Tibial nerve (tissue), 4 donors: ENCODE measurements around the gene CCDC152. TPM values are rescaled to one million over a fixed set of nuclear protein-coding genes. Genes with fewer than 3 reads are reported as not detected.

Source experiments
- DNase-seq, 2 donors: peaks; one replicate each; pipeline ENCODE4 v3.0.0-alpha.2; 2019; ENCODE audit warnings: low spot score in 2 of 2
- H3K27ac ChIP-seq, 4 donors: fragments of 200-600 bp; sonication (generic) in 3 of 4; one replicate each; pipeline ENCODE4 v1.5.1; 2017 to 2019; ENCODE audit warnings: mild to moderate bottlenecking in 1 of 4
- H3K27me3 ChIP-seq, 2 donors: fragments of 200-600 bp; sonication (generic) in 1 of 2; one replicate each; pipeline versions ENCODE4 v1.5.1 to v1.6.0; 2017 to 2019
- H3K36me3 ChIP-seq, 3 donors: fragments of 200-600 bp; sonication (generic); one replicate each; pipeline ENCODE4 v1.5.1; 2018 to 2019
- H3K4me1 ChIP-seq, 4 donors: fragments of 200-600 bp; sonication (generic) in 3 of 4; one replicate each; pipeline ENCODE4 v1.5.1; 2017 to 2019
- H3K4me3 ChIP-seq, 4 donors: fragments of 200-600 bp; sonication (generic) in 3 of 4; one replicate each; pipeline ENCODE4 v1.5.1; 2017 to 2019; ENCODE audit warnings: mild to moderate bottlenecking in 1 of 4, moderate library complexity in 1 of 4
- H3K9me3 ChIP-seq, 4 donors: fragments of 200-600 bp; sonication (generic) in 3 of 4; one replicate each; pipeline ENCODE4 v1.5.1; 2017 to 2019
- EP300 ChIP-seq, 2 donors: sonication (generic); formaldehyde crosslinking; IDR thresholded peaks; one replicate each; pipeline ENCODE4 v1.6.1; 2017; ENCODE audit warnings: antibody characterized with exemption in 2 of 2, mild to moderate bottlenecking in 1 of 2
- POLR2A ChIP-seq, 2 donors: fragments of 450-650 bp; IDR thresholded peaks; one replicate each; pipeline ENCODE4 v1.6.1; 2017; ENCODE audit warnings: antibody characterized with exemption in 2 of 2, mild to moderate bottlenecking in 2 of 2, moderate library complexity in 2 of 2
- WGBS, 2 donors: methylation state at CpG; one replicate each; pipeline ENCODE4 v1.1.5; 2018; 5-methylcytosine and 5-hydroxymethylcytosine counted together
- total RNA-seq, 4 donors: library from RNA; depleted of rRNA; stranded (reverse); fragments of >200 nt; gene quantifications; one replicate each; pipeline ENCODE4 v1.1.0, GENCODE V29; 2016
- TF ChIP-seq, protein P1 (sequence below), 5 experiments: fragments of 200-600 bp in 3 of 5; fragments of 450-650 bp in 2 of 5; sonication (generic) in 3 of 5; IDR thresholded peaks; one replicate each; pipeline ENCODE4 v1.5.1; 2016 to 2019; ENCODE audit warnings: antibody characterized with exemption in 5 of 5, mild to moderate bottlenecking in 3 of 5, moderate library complexity in 2 of 5

Gene CCDC152
- total RNA-seq, 4 donors from 2014 or later, result 2.6 to 3.9 (median 3.0) TPM

DNA sequence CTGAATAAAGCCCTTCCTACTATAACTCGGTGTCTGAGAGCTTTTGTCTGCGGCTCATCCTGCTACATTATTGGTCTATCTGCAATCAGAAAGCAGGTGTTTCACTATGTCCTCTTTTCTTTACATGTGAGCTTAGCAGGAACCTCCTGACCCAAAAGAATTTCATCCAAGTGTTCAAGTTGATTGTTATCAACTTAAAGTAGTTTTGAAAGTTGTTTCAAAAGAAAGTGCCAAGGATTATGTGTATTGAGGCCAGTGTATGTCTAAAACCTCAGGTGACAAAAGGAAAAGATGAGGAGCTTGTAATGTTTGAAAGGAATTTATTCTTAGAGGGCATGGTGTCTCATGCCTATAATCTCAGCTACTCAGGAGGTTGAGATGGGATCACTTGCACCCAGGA, 63.1 kb downstream of the CCDC152 start:
- WGBS, 2 donors, result 96 to 98% methylated on average over 2 of the region's 2 CpGs
- no peaks in the 10 kb centered on the region for H3K36me3 ChIP-seq
- H3K4me3 ChIP-seq, result no peak overlapping the region
- no peaks in the 10 kb centered on the region for H3K9me3 ChIP-seq
- no peak for DNase-seq
- H3K4me1 ChIP-seq, result peaks cover 0 to 3% (median 0%) of the 10 kb centered on the region in 4 donors
- H3K27ac ChIP-seq, result no peak overlapping the region
- TF ChIP-seq EP300 (IDR thresholded peaks at IDR 0.05) (no peak), POLR2A (IDR thresholded peaks at IDR 0.05) (no peak)
- TF ChIP-seq, protein P1, sequence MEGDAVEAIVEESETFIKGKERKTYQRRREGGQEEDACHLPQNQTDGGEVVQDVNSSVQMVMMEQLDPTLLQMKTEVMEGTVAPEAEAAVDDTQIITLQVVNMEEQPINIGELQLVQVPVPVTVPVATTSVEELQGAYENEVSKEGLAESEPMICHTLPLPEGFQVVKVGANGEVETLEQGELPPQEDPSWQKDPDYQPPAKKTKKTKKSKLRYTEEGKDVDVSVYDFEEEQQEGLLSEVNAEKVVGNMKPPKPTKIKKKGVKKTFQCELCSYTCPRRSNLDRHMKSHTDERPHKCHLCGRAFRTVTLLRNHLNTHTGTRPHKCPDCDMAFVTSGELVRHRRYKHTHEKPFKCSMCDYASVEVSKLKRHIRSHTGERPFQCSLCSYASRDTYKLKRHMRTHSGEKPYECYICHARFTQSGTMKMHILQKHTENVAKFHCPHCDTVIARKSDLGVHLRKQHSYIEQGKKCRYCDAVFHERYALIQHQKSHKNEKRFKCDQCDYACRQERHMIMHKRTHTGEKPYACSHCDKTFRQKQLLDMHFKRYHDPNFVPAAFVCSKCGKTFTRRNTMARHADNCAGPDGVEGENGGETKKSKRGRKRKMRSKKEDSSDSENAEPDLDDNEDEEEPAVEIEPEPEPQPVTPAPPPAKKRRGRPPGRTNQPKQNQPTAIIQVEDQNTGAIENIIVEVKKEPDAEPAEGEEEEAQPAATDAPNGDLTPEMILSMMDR (IDR thresholded peaks at IDR 0.05), result no peak
- no peaks in the 10 kb centered on the region for H3K27me3 ChIP-seq

DNA sequence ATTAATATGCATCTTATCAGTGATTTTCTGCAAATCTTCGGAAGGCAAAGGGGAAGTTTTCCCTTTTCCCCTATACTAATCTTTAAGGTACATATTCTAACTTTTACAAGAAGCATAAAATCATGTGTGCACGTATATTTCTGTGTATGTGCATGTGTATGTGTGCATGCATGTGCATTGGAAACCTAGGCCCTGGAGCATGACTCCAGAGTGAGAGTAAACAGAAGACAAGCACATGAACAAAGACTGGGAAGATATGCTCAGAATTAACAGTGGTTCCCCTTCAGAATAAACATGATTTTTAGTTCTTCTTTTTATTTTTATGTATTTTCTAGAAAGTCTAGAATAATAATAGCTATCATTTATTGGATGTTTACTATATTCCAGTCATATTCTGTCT, 65.9 kb downstream of the CCDC152 start:
- WGBS, 2 donors, result 77 to 93% methylated on average over 2 of the region's 2 CpGs
- no peak for TF ChIP-seq POLR2A (IDR thresholded peaks at IDR 0.05)
- no peak for TF ChIP-seq EP300 (IDR thresholded peaks at IDR 0.05)
- TF ChIP-seq, protein P1 (IDR thresholded peaks at IDR 0.05), result no peak
- Histone ChIP-seq H3K27ac (no peak overlapping the region), H3K27me3 (no peaks in the 10 kb centered on the region), H3K4me3 (no peak overlapping the region), H3K4me1 (peaks cover 0 to 4% (median 1%) of the 10 kb centered on the region in 4 donors), H3K36me3 (no peaks in the 10 kb centered on the region), H3K9me3 (no peaks in the 10 kb centered on the region)
- no peak for DNase-seq

DNA sequence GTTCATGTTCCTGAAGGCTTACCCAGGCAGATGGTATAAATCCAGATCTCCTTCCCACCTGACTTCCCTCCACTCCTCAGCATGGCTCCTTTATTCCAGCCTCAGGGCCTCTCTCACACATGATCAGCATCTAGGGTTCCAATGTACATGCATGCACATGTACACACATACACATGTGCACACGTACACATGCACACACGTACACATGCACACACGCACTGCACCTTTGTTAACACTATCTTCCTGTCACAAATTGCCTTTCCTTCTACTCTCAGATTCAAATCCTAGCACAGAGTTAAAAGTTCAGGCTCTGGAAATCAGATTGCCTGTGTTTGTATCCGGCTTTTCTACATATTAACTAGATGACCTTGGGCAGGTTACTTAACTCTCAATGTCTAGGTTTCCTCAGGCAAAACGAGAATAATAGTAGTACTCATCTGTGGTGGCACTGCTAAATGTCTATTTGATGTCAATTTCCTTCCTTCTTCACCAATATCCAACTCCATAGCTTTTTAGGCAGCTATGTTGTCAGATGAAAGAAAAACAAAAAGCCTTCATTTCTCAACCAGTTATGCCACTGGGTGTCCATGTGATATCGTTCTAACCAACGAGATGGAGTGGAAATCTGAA, 67.8 kb downstream of the CCDC152 start:
- TF ChIP-seq, protein P1 (IDR thresholded peaks at IDR 0.05), result no peak
- Histone ChIP-seq H3K9me3 (no peaks in the 10 kb centered on the region), H3K27ac (no peak overlapping the region), H3K36me3 (no peaks in the 10 kb centered on the region), H3K4me3 (no peak overlapping the region), H3K27me3 (no peaks in the 10 kb centered on the region), H3K4me1 (peaks cover 0 to 5% (median 1%) of the 10 kb centered on the region in 4 donors)
- WGBS, 2 donors, result 76 to 86% methylated on average over 7 of the region's 7 CpGs
- no peak for DNase-seq

DNA sequence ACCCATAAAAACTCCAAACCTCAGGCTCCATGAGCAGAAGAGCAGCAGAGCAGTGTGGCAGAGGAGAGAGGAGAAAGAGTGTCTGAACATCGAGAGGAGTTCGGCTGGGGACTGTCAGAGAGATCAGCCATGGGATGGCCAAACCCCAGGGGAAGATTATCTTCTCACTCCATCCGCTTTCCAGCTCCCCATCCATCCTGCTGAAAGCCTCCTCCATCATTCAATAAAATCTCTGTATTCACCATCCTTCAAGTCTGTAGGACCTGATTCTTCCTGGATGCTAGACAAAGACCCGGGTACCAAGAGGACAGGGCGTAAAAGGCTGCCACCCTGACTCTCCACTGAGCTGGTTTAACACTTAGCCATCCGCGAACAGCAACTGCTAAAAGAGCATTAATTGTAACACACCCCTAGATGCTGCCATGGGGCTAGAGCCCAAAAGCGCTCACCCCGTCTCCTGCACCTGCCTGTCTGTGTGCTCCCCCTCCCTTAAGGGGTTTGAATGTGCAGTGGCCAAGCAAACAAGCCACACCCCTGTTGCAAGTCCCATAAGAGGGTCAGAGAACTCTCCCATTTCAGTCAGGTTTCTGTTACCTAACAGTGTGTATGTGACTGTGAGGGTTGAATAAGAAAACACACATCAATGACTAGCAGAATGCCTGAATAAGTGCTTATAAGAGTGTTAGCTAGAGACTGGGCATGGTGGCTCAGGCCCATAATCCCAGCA, 69.0 kb downstream of the CCDC152 start:
- Histone ChIP-seq H3K27me3 (no peaks in the 10 kb centered on the region), H3K27ac (no peak overlapping the region), H3K4me3 (no peak overlapping the region), H3K4me1 (peaks cover 0 to 5% (median 1%) of the 10 kb centered on the region in 4 donors), H3K9me3 (no peaks in the 10 kb centered on the region), H3K36me3 (no peaks in the 10 kb centered on the region)
- no peak for TF ChIP-seq POLR2A (IDR thresholded peaks at IDR 0.05)
- no peak for TF ChIP-seq EP300 (IDR thresholded peaks at IDR 0.05)
- TF ChIP-seq, protein P1 (IDR thresholded peaks at IDR 0.05), result no peak
- DNase-seq, result no peak
- 86 to 90% methylated on average over 9 of the region's 9 CpGs for WGBS, 2 donors

DNA sequence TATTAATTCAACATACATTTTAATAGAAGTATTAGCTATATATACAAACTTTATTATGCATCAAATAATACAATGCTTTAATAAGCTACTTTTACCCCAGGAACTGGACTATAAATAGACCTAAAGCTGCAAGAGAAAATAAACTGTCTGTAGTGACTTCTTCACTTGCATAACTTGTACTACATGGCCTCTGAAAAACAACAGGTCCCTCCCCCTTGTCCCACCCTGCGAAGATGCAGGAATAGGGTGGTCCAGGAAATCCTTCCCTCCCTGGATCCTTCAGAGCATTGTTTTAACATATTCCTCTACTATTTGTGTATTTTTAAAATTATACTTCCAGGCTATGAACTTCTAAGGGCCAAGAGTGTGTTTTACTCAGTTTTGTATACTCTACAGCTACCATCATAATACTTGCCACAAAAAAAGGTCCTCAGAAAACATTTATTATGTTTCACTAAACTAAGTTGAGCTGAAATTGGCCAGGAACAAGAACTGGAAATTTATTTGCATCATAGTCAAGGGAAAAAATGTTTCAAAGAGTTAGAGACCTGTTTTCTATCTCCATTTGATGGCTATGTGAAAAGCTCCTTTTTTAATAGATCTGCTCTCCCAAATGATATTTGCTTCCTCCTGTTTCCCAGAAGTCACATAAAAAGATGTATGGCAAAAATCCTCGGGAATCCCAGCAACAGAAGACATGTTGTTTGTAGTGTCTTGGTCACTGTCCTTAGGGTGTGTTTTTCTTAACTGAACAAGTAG, 70.3 kb downstream of the CCDC152 start:
- TF ChIP-seq, protein P1 (IDR thresholded peaks at IDR 0.05), result no peak
- no peak for TF ChIP-seq EP300 (IDR thresholded peaks at IDR 0.05)
- TF ChIP-seq POLR2A (IDR thresholded peaks at IDR 0.05), result no peak
- WGBS, 2 donors, result 50 to 52% methylated on average over 2 of the region's 2 CpGs
- Histone ChIP-seq H3K27ac (no peak overlapping the region), H3K4me1 (peaks cover 0 to 5% (median 0%) of the 10 kb centered on the region in 4 donors), H3K4me3 (no peak overlapping the region), H3K27me3 (no peaks in the 10 kb centered on the region), H3K36me3 (no peaks in the 10 kb centered on the region), H3K9me3 (no peaks in the 10 kb centered on the region)
- no peak for DNase-seq
